Spinal cord (tissue), 10 donors: ENCODE results near the gene FAM25G. TPM values are rescaled to one million over a fixed set of nuclear protein-coding genes. Genes with fewer than 3 reads are reported as not detected.
"Not testable (repeated sequence)": the region's sequence is repeated elsewhere in the genome, so short reads cannot be mapped to it uniquely, and the experiment has no call there.

Experiments used
- DNase-seq, 6 donors: peaks; one replicate each; pipeline versions ENCODE4 v3.0.0 to v3.0.0-alpha.2; 2013 to 2015; ENCODE audit warnings: low spot score in 6 of 6, low read depth in 4 of 6
- H3K27ac ChIP-seq: one replicate; pipeline ENCODE4 v1.5.1; 2013; ENCODE audit warnings: low read depth, low read length, control low read depth
- H3K27me3 ChIP-seq: one replicate; pipeline ENCODE4 v1.6.1; 2013; ENCODE audit warnings: low read length; ENCODE audit not compliant: control insufficient read depth, insufficient read depth
- H3K36me3 ChIP-seq: one replicate; pipeline ENCODE4 v1.6.1; 2013; ENCODE audit warnings: low read length; ENCODE audit not compliant: control insufficient read depth, insufficient read depth
- H3K4me1 ChIP-seq: one replicate; pipeline ENCODE4 v1.6.1; 2013; ENCODE audit warnings: low read length; ENCODE audit not compliant: control insufficient read depth, insufficient read depth
- H3K4me3 ChIP-seq: one replicate; pipeline ENCODE4 v1.5.1; 2013; ENCODE audit warnings: low read depth, low read length, control low read depth
- H3K9me3 ChIP-seq: one replicate; pipeline ENCODE4 v1.6.1; 2013; ENCODE audit warnings: low read length; ENCODE audit not compliant: control insufficient read depth, insufficient read depth
- WGBS: methylation state at CpG from one replicate; pipeline ENCODE4 v1.1.5; 2013; ENCODE audit warnings: missing lambda C conversion rate; ENCODE audit not compliant: insufficient coverage; 5-methylcytosine and 5-hydroxymethylcytosine counted together
- polyA plus RNA-seq, 2 donors: library from polyadenylated mRNA; unstranded; fragments of 120-200 nt; gene quantifications; one replicate each; pipeline ENCODE4 v1.2.1, GENCODE V29; 2013; ENCODE audit not compliant: insufficient read length in 2 of 2
- total RNA-seq, 2 donors: library from RNA; depleted of rRNA in 1 of 2; stranded (reverse); fragments of 120-200 nt in 1 of 2; fragments of >200 nt in 1 of 2; gene quantifications; one replicate each; pipeline versions ENCODE4 v1.2.3 to v1.2.4, GENCODE V29; 2013 to 2014
- donor health status: healthy.

The FAM25G gene
- total and polyA plus RNA-seq, 4 donors, result not detected

GRCh38 chr10:47481768-47482181 lies 9.7 kb downstream of the FAM25G start:
- WGBS, result no CpG with 5 or more reads among the region's 6 CpGs
- not testable (repeated sequence) for H3K4me1 ChIP-seq, H3K27ac ChIP-seq, H3K4me3 ChIP-seq, DNase-seq, H3K9me3 ChIP-seq, H3K36me3 ChIP-seq, H3K27me3 ChIP-seq

- not testable (repeated sequence) for H3K4me1 ChIP-seq, DNase-seq, H3K4me3 ChIP-seq, H3K36me3 ChIP-seq, H3K9me3 ChIP-seq, H3K27me3 ChIP-seq, H3K27ac ChIP-seq
- 80% methylated on average over 1 of the region's 10 CpGs for WGBS
Observed at GRCh38 chr10:47481182-47481766, 10.2 kb downstream of the FAM25G start.

- no CpG with 5 or more reads among the region's 3 CpGs for WGBS
- not testable (repeated sequence) for H3K4me3 ChIP-seq, H3K36me3 ChIP-seq, H3K27ac ChIP-seq, DNase-seq, H3K27me3 ChIP-seq, H3K9me3 ChIP-seq, H3K4me1 ChIP-seq
Observed at GRCh38 chr10:47480133-47480532, 11.4 kb downstream of the FAM25G start.

GRCh38 chr10:47478114-47478513 lies 13.4 kb downstream of the FAM25G start:
- not testable (repeated sequence) for H3K9me3 ChIP-seq, H3K4me1 ChIP-seq, H3K36me3 ChIP-seq, H3K27ac ChIP-seq, H3K27me3 ChIP-seq, DNase-seq, H3K4me3 ChIP-seq
- WGBS, result no CpG with 5 or more reads among the region's 5 CpGs

GRCh38 chr10:47477078-47477477 lies 14.4 kb downstream of the FAM25G start:
- H3K27ac ChIP-seq, H3K4me3 ChIP-seq, H3K4me1 ChIP-seq, DNase-seq, H3K36me3 ChIP-seq, H3K27me3 ChIP-seq, H3K9me3 ChIP-seq: not testable (repeated sequence)
- no CpG with 5 or more reads among the region's 11 CpGs for WGBS

GRCh38 chr10:47475101-47475500 lies 16.4 kb downstream of the FAM25G start:
- not testable (repeated sequence) for H3K27ac ChIP-seq, H3K4me1 ChIP-seq, H3K36me3 ChIP-seq, H3K27me3 ChIP-seq, H3K4me3 ChIP-seq, DNase-seq, H3K9me3 ChIP-seq
- WGBS, result no CpG with 5 or more reads among the region's 5 CpGs

- H3K27ac ChIP-seq, H3K9me3 ChIP-seq, H3K27me3 ChIP-seq, H3K4me3 ChIP-seq, H3K36me3 ChIP-seq, H3K4me1 ChIP-seq, DNase-seq: not testable (repeated sequence)
- WGBS, result no CpG with 5 or more reads among the region's 7 CpGs
Observed at GRCh38 chr10:47473516-47473915, 18.0 kb downstream of the FAM25G start.

- WGBS, result no CpG with 5 or more reads among the region's 3 CpGs
- H3K27me3 ChIP-seq, H3K27ac ChIP-seq, H3K9me3 ChIP-seq, H3K4me3 ChIP-seq, H3K36me3 ChIP-seq, H3K4me1 ChIP-seq, DNase-seq: not testable (repeated sequence)
Observed at GRCh38 chr10:47472647-47473046, 18.9 kb downstream of the FAM25G start.

- not testable (repeated sequence) for H3K36me3 ChIP-seq, H3K27ac ChIP-seq, H3K27me3 ChIP-seq, H3K4me3 ChIP-seq, H3K4me1 ChIP-seq, H3K9me3 ChIP-seq, DNase-seq
- no CpG with 5 or more reads among the region's 5 CpGs for WGBS
Observed at GRCh38 chr10:47472072-47472471, 19.4 kb downstream of the FAM25G start.

GRCh38 chr10:47468731-47469528 lies 22.6 kb downstream of the FAM25G start:
- H3K4me1 ChIP-seq, H3K4me3 ChIP-seq, H3K27me3 ChIP-seq, H3K9me3 ChIP-seq, H3K36me3 ChIP-seq, H3K27ac ChIP-seq, DNase-seq: not testable (repeated sequence)
- no CpG with 5 or more reads among the region's 20 CpGs for WGBS
